HG03108 (cell line): ENCODE measurements around the gene FNDC3A.

Source experiments
- ATAC-seq: cut with Tn5 transposase; IDR thresholded peaks from one replicate; pipeline ENCODE4 v1.9.1; 2021; ENCODE audit warnings: moderate library complexity; ENCODE audit not compliant: unreplicated experiment

The FNDC3A gene

DNA sequence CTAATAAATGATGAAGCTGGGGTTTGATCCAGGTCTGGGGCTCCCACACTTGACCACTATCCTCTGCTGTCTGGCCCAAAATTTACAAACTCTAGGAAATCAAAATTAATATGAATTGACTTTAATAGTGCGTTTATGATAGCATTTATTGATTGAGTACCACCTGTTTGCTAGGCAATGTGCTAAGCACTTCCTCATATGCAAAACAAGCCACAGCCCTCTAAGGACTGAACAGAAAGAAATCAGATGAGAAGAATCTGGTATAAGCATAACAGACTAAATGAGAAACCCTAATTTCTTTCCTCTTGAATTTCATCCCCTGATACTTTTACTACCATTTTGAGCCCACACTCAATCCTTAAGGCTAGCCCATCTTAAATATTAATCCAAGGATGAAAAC, 237.8 kb downstream of the FNDC3A start:
- no peak for ATAC-seq

DNA sequence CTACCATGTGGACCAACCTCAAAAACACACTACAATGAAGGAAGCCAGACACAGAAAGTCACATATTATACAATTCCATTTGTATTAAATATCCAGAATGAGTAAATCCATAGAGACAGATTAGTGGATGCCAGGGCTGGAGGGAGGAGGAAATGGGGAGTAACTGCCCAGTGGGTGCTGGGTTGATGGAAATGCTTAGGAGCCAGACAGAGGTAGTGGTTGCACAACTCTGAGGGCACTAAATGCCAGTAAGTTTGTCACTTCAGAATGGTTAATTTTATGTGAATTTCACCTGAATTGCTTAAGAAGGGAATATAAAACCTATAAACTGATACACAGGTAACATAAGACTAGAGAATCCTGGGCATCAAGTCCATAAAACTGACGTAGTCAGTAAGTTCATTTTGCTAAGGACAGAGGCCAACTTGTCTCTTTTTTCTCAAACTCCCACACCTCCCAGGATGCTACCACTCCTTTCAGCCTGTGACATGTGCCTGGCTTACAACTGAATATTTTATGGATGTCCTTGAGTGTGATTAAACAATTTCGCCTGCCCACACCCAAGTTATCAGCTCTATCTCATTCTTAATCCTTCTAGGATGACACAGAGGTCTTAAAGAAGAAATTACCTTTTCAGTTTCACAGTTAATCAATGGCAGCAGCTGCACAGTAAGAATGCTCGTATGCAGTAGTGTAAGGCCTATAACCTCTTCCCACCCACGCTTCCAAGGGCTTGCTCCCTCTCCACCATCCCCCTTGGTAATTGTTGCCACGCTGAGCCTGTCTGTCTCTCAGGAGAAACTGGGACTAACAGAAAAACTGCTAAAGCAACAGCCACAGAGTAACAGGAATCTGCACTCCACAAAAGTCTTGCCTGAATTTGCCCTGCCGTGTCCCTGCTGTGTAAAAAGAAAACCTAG, 238.5 kb downstream of the FNDC3A start:
- ATAC-seq, result no peak

- ATAC-seq, result peak; percentile 68
Measured at GRCh38 chr13:49214917-49215376, 239.2 kb downstream of the FNDC3A start.

DNA sequence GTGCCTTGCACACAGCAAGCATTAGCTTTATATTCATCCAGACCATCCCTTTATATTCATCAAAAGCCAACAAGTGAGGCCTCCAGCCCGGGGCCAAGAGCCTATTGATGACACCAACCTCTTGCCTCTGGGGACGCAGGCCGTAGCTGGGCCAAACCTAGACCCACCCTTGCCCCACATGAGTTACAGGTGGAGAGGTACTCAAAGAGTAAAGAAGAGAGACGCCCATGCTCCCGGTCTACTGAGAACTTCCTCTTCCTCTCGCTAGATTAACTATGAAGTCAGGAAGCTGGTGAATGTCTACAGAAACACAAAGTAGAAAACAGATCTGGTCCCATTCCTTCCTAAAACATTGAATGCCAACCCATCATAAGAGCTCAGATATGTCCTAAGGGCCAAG, 240.6 kb downstream of the FNDC3A start:
- no peak for ATAC-seq

- no peak for ATAC-seq
Measured at GRCh38 chr13:49217962-49218492, 242.3 kb downstream of the FNDC3A start.

DNA sequence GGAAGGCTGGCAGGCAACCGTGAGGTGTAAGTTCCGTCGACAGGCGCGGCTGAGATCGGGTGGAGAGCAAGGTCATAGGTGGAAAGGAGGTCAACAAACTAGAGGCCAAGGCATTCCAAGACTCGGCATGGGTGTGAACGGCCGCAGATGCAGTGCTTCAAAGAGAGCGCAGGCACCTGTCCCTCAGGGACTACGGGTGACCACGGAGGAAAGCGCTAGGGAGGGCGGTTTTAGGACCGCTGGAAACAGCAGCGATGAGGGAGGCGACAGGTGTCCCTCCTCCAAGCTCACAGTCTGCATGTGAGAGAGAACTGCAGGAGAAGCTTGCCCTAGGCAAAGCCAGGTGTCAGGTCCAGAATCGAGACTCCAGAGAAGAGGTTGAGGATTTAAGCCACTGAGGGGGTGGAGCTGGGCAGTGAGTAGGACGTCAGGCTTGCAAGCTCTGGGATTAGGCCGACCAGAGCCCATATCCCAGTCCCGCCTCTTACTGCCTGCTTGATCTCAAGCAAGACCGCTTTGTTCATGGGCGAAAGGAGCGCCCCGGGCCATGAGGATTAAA, 242.9 kb downstream of the FNDC3A start:
- no peak for ATAC-seq

- no peak for ATAC-seq
Measured at GRCh38 chr13:49219647-49220035, 243.9 kb downstream of the FNDC3A start.

- ATAC-seq, result no peak
Measured at GRCh38 chr13:49220036-49220855, 244.5 kb downstream of the FNDC3A start, which contains the start of gene MLNR. TSS of gene MLNR (plus strand) at chr13:49220338. CDS start at chr13:49220338, 0 bp downstream.

DNA sequence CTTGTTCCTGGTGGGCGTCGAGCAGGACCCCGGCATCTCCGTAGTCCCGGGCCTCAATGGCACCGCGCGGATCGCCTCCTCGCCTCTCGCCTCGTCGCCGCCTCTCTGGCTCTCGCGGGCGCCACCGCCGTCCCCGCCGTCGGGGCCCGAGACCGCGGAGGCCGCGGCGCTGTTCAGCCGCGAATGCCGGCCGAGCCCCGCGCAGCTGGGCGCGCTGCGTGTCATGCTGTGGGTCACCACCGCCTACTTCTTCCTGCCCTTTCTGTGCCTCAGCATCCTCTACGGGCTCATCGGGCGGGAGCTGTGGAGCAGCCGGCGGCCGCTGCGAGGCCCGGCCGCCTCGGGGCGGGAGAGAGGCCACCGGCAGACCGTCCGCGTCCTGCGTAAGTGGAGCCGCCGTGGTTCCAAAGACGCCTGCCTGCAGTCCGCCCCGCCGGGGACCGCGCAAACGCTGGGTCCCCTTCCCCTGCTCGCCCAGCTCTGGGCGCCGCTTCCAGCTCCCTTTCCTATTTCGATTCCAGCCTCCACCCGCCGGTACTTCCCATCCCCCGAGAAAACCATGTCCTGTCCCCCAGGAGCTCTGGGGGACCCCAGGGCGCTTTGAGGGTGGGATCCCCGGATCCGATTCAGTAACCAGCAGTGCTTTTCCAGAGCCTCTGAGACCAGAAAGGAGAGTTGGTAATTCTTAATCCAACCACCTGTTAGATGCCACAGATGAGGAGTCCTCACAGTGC, 245.3 kb downstream of the FNDC3A start:
- no peak for ATAC-seq

DNA sequence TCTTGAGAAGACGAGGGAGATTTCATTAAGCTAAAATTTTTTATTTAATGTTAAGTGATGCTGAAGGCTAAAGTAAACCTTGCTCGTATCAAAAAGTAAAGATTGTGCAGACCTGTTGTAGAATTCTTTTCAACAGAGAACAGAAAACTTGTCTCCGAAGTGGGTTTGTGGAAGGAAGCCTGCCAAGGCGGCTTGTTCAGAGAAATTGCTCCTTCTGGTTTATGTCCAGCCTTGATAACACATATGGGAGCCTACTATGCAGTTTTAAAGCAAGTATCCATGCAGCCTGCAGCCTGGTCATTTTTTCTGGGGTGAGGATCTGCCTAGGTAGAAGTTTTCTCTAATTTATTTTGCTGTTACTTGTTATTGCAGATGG, 245.9 kb downstream of the FNDC3A start:
- ATAC-seq, result no peak

DNA sequence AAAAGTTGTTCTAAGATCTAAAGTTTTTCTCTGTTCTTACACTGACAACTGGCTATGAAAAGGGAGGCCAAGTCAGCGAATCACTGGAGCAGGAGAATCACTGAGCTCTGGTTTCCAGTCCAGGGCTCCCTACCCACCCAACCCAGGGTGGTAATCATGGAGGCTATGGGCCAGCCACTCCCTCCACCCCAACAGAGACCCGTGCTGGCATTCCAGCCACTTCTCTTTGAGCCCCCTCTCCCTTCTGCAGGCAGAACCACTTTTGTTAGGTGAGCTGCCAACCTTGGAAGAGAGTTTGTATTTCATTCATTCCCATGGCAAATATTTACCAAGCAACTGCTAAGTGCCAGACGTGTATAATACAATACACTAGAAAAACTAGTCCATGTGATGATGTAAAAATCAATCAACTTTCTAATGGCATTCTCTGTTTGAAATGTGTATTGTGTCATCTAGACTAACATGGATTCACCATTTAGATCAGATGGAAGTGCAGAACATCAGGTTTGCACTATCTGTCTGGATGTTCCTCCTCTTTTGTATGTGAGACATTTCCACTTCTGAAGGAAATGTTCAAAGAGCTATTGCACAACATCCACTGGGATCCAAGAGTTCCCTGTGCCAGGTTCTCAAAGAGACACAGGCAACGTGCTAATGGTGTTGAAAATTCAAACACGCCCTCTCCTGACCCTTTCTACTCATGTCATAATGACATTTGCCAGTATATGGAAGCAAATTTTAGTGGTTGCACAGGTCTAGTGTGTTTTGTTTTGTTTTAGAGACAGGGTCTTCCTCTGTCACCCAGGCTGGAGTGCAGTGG, 249.7 kb downstream of the FNDC3A start:
- no peak for ATAC-seq

GRCh38 chr13:49226613-49227012, 250.9 kb downstream of the FNDC3A start:
- no peak for ATAC-seq

DNA sequence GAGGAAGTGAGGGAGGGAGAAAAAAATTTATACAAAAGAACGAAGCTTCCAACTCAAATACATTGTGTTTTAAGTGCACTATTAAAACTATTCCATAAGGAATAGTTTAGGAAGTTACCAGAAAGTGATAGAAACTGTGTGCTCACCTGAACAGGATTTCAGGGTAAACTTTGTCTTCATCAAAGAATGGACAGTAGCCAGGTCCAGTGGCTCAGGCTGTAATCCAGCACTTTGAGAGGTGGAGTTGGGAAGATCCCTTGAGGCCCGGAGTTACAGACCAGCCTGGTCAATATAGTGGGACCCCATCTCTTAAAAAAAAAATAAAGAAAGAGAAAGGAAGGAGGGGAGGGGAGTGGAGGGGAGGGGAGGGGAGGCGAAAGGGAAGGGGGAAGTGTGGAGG, 259.0 kb downstream of the FNDC3A start:
- no peak for ATAC-seq

GRCh38 chr13:49235856-49236431, 260.2 kb downstream of the FNDC3A start:
- no peak for ATAC-seq

DNA sequence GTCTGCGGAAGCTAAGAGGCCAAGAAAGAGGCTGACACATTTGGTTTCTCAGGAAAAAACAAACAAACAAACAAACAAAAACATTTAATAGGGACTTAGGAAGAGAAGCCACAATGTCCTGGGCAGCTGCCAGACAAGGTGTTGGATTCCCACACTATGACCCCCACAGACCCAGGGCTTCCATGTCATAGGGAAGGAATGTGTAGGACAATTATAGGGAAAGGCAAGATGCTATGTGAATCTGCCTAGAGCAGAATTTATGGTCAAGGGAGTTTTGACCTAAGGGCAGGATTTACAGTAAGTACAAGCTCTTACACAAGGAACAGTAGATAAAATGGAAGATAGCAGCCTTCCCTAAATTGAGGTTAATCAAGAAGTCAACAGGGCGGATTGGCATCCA, 262.9 kb downstream of the FNDC3A start:
- no peak for ATAC-seq

- no peak for ATAC-seq
Measured at GRCh38 chr13:49240017-49240416, 264.3 kb downstream of the FNDC3A start.

- ATAC-seq, result no peak
Measured at GRCh38 chr13:49241296-49241695, 265.6 kb downstream of the FNDC3A start.

DNA sequence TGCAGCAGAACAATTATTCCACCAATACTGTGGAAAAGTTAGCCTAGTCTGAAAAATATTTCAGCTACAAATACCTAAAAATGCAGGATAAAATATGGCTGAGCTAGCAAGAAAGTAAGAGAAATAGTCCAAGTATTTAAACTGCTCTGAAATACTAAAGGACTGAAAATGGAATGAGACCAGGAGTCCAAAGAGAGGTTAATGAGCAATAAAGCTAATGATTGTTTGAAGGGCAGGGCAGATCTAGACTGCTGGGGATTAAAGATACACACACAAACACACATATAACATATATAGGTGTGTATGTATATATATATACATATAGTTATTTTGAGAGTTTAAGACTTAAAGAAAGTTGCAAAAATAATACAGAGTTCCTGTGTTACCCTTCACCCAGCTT, 269.4 kb downstream of the FNDC3A start:
- ATAC-seq, result no peak
